ENCODE data around the gene THRSP.

GRCh38 chr11:78085972-78086371, 22.3 kb downstream of the THRSP start:
- TF ChIP-seq CTCF (IDR thresholded peaks at IDR 0.05 in 2 of 3, conservative IDR thresholded peaks at IDR 0.05 in 1 of 3; ENCODE audit: borderline replicate concordance in 1 of 3, insufficient read depth in 1 of 3, low read depth in 2 of 3, low read length in 2 of 3) (no peak), EZH2 (IDR thresholded peaks at IDR 0.05) (no peak), REST (IDR thresholded peaks at IDR 0.05; ENCODE audit: low read depth) (no peak), POLR2AphosphoS5 (IDR thresholded peaks at IDR 0.05; ENCODE audit: low read depth, low read length) (no peak), JUND (IDR thresholded peaks at IDR 0.05) (no peak), TCF7L2 (IDR thresholded peaks at IDR 0.05; ENCODE audit: borderline replicate concordance, extremely low read depth, insufficient read depth, insufficient read length) (no peak), ZFX (IDR thresholded peaks at IDR 0.05) (no peak), ATF3 (IDR thresholded peaks at IDR 0.05) (no peak), CEBPB (IDR thresholded peaks at IDR 0.05; ENCODE audit: low read depth) (no peak)
